GM12801 (cell line): Measurements from ENCODE around the gene STAG2.

ENCODE experiments used
- TF ChIP-seq, protein P1 (sequence below): IDR thresholded peaks from one replicate; pipeline ENCODE4 v1.5.1; 2011; ENCODE audit warnings: control low read depth; ENCODE audit not compliant: insufficient read length; ENCODE audit errors: extremely low read depth

Gene STAG2

DNA sequence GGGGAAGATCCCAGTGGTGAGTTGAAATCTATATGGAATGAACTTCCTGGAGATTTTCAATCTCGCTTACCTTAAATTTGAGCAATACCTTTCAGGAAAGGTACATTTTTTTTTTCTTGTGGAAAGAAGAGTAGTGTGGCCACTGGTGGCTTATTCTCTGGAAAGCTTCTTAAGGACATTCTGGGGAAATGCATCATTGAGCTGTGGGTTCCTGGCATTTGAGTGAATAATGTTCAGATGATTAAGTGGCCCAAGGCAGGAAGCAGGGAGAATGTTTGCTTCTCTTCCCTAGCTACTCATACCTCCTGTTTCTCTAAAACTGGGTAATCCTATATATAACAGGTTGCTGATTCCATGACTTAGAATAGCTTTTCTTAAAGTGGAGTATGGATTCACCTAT is 31.8 kb downstream of the STAG2 start:
- TF ChIP-seq, protein P1, sequence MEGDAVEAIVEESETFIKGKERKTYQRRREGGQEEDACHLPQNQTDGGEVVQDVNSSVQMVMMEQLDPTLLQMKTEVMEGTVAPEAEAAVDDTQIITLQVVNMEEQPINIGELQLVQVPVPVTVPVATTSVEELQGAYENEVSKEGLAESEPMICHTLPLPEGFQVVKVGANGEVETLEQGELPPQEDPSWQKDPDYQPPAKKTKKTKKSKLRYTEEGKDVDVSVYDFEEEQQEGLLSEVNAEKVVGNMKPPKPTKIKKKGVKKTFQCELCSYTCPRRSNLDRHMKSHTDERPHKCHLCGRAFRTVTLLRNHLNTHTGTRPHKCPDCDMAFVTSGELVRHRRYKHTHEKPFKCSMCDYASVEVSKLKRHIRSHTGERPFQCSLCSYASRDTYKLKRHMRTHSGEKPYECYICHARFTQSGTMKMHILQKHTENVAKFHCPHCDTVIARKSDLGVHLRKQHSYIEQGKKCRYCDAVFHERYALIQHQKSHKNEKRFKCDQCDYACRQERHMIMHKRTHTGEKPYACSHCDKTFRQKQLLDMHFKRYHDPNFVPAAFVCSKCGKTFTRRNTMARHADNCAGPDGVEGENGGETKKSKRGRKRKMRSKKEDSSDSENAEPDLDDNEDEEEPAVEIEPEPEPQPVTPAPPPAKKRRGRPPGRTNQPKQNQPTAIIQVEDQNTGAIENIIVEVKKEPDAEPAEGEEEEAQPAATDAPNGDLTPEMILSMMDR, result no peak

DNA sequence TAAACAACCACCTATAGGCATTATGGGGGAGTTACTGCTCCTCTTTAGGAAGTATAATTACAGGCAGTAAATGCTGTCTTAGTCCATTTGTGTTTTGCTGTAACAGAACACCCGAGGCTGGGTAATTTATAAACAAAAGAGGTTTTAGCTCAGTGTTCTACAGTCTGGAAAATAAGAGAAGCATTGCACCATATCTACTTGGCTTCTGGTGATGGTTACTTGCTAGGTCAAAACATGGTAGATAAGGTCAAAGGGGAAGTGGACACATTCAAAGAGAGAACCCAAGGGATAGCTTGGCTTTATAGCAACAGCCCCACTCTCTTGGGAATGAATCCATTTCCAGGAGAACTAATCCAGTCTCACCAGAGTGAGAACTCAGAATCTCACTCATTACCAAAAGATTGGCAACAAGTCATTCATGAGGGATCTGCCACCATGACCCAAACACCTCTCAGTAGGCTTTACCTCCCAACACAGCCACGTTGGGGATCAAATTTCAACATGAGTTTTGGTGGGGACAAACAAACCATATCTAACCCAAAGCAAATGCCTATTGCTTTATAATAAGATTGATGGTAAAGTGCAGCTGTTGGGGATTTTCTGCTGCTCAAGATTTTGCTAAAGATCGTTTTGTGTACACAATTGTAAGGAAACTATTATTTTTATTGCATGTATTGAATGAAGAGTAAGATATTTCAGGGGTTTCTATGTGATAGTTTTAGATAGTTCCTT is 32.6 kb downstream of the STAG2 start:
- TF ChIP-seq, protein P1, result no peak

DNA sequence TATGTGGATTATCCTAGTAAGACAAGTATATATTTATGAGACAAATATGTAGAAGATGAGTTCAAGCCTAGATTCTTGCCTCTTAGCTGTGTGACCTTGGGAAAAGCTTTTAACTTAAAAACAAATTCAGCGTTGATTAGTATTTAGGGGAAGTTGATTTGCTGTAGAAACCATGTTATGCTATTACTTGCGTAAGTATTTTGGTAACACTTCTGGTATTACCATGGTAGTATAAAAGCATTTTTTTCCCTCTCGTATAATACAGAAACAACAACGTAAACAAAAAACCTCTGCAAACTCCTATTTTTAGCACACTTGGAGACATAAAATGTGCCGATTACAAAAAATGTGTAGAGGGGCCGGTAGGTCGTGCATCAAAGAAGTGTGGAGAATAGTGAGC is 33.2 kb downstream of the STAG2 start:
- TF ChIP-seq, protein P1, result no peak

DNA sequence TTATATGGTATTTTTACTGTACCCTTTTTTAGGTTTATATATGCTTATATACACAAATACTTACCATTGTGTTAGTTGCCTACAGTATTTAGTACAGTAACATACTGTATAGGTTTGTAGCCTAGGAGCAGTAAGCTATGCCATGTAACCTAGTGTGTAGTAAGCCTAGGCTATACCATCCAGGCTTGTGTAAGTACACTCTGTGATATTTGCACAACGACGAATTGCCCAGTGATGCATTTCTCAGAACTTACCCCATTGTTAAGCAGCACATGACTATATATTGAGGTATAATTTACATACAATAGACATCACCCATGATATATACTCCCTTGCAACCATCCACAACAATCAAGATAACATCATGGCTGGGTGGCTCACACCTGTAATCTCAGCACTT is 40.1 kb downstream of the STAG2 start:
- TF ChIP-seq, protein P1, result no peak

DNA sequence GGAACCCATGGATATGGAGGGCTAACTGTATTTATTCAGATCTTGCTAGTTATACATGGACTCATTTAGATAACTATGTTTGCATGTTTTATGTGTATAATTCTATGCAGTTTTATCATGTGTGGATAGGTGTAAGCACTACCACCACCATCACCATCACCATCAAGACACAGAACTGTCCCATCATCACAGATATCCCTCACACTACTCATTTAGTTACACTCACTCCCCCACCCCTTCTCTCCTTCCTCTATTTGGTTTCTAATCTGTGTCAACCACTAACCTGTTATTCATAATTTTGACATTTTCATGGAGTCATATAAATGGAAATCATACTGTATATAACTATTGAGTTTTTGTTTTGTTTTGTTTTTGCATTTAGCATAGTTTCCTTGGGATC is 43.7 kb downstream of the STAG2 start:
- TF ChIP-seq, protein P1, result no peak

DNA sequence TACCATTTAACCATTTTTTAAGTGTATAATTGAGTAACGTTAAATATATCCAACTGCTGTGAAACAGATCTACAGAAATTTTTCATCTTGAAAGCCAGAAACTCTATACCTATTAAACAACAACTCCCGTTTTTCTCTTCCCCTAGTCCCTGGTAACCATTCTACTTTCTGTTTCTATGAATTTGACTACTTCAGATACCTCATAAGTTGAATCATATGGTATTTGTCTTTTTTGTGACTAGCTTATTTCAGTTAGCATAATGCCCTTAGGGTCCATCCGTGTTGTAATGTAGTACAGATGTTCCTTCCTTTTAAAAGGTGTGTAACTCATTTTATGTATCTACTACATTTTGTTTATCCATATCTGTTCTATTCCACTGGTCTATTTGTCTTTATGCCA is 48.7 kb downstream of the STAG2 start:
- TF ChIP-seq, protein P1, result no peak

DNA sequence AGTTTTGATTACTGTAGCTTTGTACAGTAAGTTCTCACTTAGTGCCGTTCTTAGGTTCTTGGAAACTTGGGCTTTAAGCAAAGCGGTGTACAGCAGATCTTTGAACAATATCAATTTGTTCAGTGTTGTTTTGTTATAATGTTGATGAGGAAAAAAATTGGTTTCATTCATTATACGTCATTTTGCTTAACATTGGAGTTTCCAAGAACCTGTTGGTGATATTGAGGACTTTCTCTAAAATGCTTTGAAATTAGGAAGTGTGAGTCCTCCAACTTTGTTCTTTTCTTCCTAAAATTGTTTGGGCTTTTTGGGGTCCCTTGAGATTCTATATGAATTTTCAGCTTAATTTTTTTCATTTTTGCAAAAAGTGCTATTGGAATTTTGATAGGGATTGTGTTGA is 49.1 kb downstream of the STAG2 start:
- TF ChIP-seq, protein P1, result no peak

DNA sequence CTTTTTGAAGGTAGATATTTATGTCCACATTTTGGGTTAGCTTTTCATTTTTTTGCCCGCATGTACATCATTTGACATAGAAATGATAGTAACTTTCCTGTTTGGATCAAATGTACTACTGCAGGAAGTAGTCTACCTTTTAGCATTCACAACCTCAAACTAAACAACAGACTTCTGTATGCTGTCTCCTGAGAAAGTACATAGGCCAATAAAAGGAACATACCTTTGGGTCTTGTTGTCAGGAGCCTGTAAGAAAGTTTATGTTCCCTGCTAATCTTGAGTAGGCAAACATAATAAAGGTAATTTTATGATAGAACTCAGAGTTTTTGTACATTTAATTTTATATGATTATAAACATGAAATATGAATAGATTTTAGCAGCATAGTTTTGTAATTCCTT is 54.2 kb downstream of the STAG2 start:
- TF ChIP-seq, protein P1, result no peak
